ENCODE results near the gene VAPA. TPM values are rescaled to one million over a fixed set of nuclear protein-coding genes. Genes with fewer than 3 reads are reported as not detected.

VAPA gene
- polyA plus RNA-seq, 1 experiment = 170 TPM

GRCh38 chr18:9931678-9932077 is 17.9 kb downstream of the VAPA start:
- Histone ChIP-seq H3K27me3 (ENCODE audit: control insufficient read depth, insufficient read depth, low read length) (no peaks in the 10 kb centered on the region), H3K36me3 (ENCODE audit: control insufficient read depth, insufficient read depth, low read length) (peaks cover 6% of the 10 kb centered on the region), H3K4me3 (ENCODE audit: low read depth, low read length) (no peak overlapping the region)
- POLR2A ChIA-PET = no interaction called here
- TF ChIP-seq CTCF (IDR thresholded peaks at IDR 0.05; ENCODE audit: insufficient read depth, low read depth, low read length) = no peak
- CTCF ChIA-PET = no interaction called here
- DNase-seq (ENCODE audit: low read depth) = no peak

GRCh38 chr18:9933865-9934264 is 20.0 kb downstream of the VAPA start:
- ChIA-PET CTCF (interaction anchor here (0.6 kb wide), 1 partner anchor 549 kb away, joined by 3 read pairs; no protein-coding TSS in a partner anchor), POLR2A (no interaction called here)
- no peak for DNase-seq (ENCODE audit: low read depth)
- Histone ChIP-seq H3K27me3 (ENCODE audit: control insufficient read depth, insufficient read depth, low read length) (no peaks in the 10 kb centered on the region), H3K4me3 (ENCODE audit: low read depth, low read length) (no peak overlapping the region), H3K36me3 (ENCODE audit: control insufficient read depth, insufficient read depth, low read length) (peaks cover 9% of the 10 kb centered on the region)
- no peak for TF ChIP-seq CTCF (IDR thresholded peaks at IDR 0.05; ENCODE audit: insufficient read depth, low read depth, low read length)

- H3K36me3 ChIP-seq (ENCODE audit: control insufficient read depth, insufficient read depth, low read length) = peaks cover 9% of the 10 kb centered on the region
- H3K27me3 ChIP-seq (ENCODE audit: control insufficient read depth, insufficient read depth, low read length) = no peaks in the 10 kb centered on the region
- no peak for TF ChIP-seq CTCF (IDR thresholded peaks at IDR 0.05; ENCODE audit: insufficient read depth, low read depth, low read length)
- ChIA-PET POLR2A (no interaction called here), CTCF (interaction anchor here (0.6 kb wide), 3 partner anchors 18 to 549 kb away, joined by 3 read pairs; no protein-coding TSS in a partner anchor)
- no peak for DNase-seq (ENCODE audit: low read depth)
- H3K4me3 ChIP-seq (ENCODE audit: low read depth, low read length) = no peak overlapping the region
Observed at GRCh38 chr18:9934274-9934673, 20.5 kb downstream of the VAPA start.

GRCh38 chr18:9941103-9941502 is 27.3 kb downstream of the VAPA start:
- Histone ChIP-seq H3K27me3 (ENCODE audit: control insufficient read depth, insufficient read depth, low read length) (no peaks in the 10 kb centered on the region), H3K36me3 (ENCODE audit: control insufficient read depth, insufficient read depth, low read length) (peaks cover 4% of the 10 kb centered on the region), H3K4me3 (ENCODE audit: low read depth, low read length) (no peak overlapping the region)
- no peak for TF ChIP-seq CTCF (IDR thresholded peaks at IDR 0.05; ENCODE audit: insufficient read depth, low read depth, low read length)
- ChIA-PET CTCF (interaction anchor here (0.7 kb wide), 1 partner anchor 581 kb away, joined by 3 read pairs; no protein-coding TSS in a partner anchor), POLR2A (no interaction called here)
- DNase-seq (ENCODE audit: low read depth) = no peak

GRCh38 chr18:9941660-9942059 is 27.8 kb downstream of the VAPA start:
- H3K4me3 ChIP-seq (ENCODE audit: low read depth, low read length) = no peak overlapping the region
- POLR2A ChIA-PET = no interaction called here
- CTCF ChIA-PET = interaction anchor here (0.6 kb wide), 1 partner anchor 11 kb away, joined by 5 read pairs; no protein-coding TSS in a partner anchor
- DNase-seq (ENCODE audit: low read depth) = no peak
- TF ChIP-seq CTCF (IDR thresholded peaks at IDR 0.05; ENCODE audit: insufficient read depth, low read depth, low read length) = no peak
- H3K36me3 ChIP-seq (ENCODE audit: control insufficient read depth, insufficient read depth, low read length) = peaks cover 2% of the 10 kb centered on the region; the same call in 1 of the 2 replicates
- H3K27me3 ChIP-seq (ENCODE audit: control insufficient read depth, insufficient read depth, low read length) = no peaks in the 10 kb centered on the region
